GM19351 (cell line): ENCODE data around the gene NPAS3.

Experiments
- ATAC-seq: cut with Tn5 transposase; IDR thresholded peaks from one replicate; pipeline ENCODE4 v1.9.1; 2021; ENCODE audit warnings: mild to moderate bottlenecking, moderate library complexity; ENCODE audit not compliant: unreplicated experiment

Gene NPAS3

DNA sequence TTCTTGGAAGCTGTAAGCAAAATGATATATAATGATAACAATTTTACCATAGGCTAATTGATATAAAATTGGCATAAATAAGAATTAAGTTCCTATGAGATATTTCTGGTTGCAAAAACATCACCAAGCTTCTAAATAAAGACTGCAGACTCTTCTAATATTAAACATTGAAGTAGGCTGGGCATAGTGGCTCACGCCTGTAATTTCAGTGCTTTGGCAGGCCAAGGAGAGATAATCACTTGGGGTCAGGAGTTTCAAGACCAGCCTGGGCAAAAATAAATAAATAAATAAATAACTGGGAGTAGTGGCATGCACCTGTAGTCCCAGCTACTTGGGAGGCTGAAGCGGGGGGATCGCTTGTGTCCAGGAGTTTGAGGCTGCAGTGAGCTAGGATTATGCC is 71.8 kb downstream of the NPAS3 start:
- ATAC-seq: no peak

DNA sequence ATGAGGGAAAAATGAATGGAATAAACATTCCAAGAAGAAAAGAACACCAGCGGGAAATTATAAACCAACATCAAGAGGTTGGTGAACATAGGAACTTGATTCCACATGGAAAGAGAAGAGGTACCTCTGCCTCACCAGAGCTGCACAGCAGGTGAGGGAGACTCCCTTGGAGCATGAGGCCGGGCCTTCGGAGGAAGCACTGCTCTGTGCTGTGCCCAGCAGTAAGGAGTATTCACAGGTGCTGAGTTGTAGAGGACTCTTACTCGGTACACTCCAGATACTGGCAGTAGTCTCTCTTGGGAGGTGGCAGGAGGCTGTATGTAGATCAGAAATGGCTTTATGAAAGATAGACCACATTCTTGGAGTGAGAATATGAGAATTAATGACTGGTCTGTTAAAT is 76.0 kb downstream of the NPAS3 start:
- no peak for ATAC-seq

GRCh38 chr14:33016613-33017012 is 77.9 kb downstream of the NPAS3 start:
- ATAC-seq: no peak

- ATAC-seq: no peak
These were observed 78.3 kb downstream of the NPAS3 start for GRCh38 chr14:33017016-33017415.

GRCh38 chr14:33019346-33019745 is 80.7 kb downstream of the NPAS3 start:
- no peak for ATAC-seq

GRCh38 chr14:33026850-33027430 is 88.3 kb downstream of the NPAS3 start:
- no peak for ATAC-seq

DNA sequence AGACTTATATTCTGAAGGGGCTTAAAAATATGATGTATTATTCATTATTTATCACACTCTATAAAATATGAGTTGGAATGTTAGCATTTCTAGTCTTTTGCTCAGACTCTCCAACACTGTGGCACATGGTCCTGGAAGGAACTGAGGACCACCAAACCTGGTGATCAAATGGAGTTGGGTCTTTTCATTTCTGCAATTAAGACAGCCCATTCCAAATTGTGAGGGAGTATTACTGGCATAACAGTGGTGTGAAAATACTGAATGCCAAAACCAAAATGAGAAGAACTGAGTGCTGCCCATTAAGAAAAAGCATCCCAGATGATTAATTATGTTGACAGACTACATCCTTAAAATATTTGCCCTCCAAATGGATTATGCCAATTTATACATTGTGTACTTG is 90.8 kb downstream of the NPAS3 start:
- ATAC-seq: no peak

GRCh38 chr14:33030386-33030785 is 91.7 kb downstream of the NPAS3 start:
- ATAC-seq: no peak

DNA sequence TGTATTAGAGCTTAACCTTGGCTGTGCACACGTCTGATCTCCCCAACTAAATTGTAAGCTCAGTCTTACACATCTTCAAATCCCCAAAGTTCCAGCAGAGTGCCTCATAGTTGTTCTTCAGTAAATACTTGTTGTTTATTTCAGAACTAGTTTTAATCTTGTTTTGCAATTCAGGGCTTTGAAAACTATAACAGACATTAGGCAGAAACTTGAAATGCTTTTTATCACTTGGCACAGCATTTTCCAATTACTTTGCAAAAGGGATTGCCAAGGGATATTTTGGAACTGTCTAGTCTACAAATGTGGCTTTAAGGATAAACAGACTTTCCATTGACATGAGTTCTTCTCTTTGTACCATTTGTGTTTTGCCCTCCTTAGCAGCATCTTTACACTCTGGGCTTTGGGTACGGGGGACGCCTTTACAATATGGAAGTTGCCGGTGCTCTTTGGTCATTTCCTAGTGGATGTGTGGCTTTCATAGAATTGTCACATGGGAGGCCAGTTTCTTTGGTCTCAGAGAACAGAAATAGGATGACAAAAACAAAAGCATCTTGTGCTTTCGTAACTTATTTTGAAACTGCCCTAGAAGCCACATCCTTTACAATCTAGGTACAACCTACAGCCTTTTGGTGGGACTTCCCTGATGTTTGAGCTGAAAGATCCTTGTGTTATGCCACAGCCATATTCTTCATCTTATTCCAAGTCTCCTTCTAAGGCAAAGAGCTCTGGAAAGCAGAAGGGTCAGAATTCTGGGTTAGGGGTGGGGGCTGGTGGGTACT is 96.9 kb downstream of the NPAS3 start:
- no peak for ATAC-seq

- no peak for ATAC-seq
These were observed 100.6 kb downstream of the NPAS3 start for GRCh38 chr14:33039311-33039710.

DNA sequence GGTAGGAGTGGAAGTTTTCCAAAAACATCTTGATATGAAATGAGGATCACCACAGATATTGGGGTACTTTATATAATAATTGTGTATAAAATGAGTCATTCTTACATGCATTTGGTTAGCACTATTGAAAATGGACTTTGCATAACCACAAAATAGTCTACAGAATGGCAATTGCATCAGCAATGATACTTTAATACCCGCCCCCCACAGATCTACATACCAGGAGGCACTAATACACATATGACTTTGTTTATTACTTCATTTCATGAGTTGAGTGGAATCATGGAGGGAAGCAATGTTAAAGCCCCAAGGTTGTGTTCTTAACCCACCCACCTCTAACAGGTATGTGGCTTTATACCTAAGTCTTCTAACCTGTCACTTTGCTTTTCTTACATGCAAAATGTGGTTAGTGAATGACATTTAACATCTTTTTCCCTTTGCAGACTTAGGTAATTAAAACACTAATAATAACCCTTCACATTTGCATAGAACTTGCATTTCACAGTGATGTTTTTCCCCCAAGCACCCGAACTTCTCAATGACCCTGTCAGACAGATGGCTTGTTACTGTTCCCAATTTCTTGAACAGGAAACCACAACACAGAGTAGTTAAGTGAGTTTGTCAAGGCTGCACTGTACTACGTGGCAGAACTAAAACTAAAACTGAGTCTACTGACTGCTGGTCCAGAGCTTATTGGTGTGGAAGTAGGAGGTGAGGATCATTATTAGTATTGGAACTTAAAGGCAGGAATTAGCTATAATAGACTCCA is 101.9 kb downstream of the NPAS3 start:
- no peak for ATAC-seq

DNA sequence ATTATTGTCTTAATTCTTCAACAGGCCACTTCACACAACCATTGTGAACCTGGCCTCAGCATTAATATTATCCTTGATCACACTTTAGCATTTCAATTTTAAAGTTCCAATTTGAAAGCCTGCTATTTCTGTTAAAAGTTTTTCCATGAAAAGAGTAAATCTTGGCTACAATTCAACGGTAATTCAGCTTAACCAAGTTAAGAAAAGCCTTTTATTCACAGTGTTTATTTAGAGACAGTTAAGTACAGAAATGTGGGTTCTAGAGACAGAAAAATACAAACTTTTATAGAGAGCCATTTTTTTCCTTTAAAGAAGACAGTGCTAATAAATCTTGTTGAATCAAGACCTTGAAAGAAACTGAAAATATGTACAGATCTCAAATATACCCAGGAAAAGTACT is 103.9 kb downstream of the NPAS3 start:
- ATAC-seq: no peak

DNA sequence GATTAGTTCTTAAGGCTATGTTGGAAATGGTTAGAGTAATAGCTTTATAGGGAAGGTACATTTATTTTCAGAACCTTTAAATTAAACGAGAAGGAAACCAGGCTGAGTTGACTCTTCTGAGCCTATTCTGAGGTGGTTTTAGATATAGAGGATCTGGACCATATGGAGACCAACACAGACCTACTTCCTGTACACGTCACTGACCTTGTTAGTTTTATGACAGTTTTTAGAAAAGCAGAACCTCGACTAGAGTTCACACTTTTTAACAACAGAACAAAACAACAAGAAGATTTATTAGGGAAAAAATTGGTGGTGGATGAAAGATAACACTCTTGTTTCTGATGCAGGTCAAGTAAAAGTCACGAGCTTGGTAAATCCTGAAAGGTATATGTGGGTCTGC is 107.1 kb downstream of the NPAS3 start:
- no peak for ATAC-seq

GRCh38 chr14:33052943-33053342 is 114.3 kb downstream of the NPAS3 start:
- no peak for ATAC-seq

DNA sequence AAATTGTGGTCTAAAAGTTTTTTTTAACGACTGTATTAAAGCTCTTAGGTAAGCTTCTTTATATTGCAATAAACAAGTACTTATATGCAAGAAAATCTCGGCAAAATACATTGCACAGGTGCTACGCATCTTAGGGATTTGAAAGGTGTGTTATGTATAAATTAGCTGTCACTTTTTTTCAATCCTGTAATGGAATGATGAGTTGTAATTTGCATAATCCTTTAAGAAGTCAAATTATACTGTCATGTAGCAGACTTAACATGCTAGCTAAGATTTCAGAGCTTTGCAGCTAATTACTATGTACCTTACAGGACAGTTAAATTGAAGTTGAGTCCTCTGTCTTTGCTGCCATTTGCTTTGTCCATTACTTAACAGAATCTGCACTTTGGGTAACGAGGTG is 117.5 kb downstream of the NPAS3 start:
- ATAC-seq: no peak

DNA sequence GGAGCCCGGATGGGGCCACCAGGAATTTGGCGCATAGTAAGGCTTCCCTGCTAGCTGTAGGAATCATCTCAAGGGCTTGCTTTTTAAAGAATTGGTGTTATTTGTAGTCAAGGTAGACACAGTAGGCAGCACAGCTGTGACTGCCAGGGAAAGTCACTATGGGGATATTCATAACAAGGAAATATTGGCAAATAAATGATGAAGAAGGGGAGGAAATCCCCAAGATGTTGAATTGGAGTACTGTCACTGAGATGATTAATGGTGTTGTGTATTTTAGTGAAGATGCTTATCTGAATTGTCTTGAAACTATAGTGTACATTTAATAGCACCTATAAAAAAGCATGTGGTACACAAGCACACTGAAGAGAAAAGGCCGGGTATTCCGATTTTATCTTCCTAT is 118.9 kb downstream of the NPAS3 start:
- ATAC-seq: no peak

DNA sequence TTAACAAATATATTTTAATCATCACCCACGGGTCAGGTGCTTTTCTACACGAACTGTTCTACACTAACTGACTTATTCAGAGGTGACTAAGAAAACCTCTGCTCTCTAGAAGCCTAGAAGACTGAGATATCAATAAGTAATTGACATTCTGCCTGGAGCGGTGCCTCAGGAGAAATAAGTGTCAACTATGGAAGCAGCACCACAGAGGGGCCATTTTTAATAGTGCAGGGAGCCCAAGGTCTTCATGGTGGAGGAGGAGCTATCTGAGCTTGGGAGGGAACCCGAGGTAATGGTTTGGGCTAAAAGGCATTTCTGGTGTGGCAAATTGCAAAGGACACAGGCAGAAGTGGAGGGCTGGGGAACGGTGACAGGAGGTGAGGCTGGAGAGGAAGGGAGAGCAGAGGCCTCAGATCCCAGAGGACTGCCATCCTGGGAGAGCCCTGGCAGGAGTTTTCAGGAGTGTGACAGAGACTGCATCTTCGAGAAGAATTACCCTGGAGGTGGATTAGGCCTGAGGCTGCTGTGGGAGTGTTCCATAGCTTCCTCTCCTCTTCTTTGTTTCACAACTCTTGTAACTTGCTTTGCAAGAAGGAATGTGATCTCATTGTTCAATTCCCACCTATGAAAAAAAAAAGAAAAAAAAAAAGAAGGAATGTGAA is 123.1 kb downstream of the NPAS3 start:
- no peak for ATAC-seq

DNA sequence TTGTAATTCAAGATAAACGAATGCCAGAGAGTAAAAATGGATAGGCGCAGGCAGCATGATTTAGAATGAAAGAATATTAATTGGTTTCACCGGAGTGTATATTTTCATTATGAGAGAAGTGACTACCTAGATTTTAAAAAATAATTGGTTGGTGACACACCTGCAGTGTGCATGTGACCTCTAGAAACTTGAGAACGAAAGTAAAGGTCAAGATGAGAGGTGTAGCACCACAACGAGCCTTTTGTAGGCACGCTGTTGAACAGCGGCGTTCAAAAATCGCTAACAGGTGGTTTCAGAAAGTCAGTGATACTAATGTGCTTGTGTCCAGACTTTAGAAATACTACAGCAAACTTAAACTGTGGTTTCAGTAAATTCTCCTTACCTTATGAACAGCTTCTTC is 123.8 kb downstream of the NPAS3 start:
- no peak for ATAC-seq

DNA sequence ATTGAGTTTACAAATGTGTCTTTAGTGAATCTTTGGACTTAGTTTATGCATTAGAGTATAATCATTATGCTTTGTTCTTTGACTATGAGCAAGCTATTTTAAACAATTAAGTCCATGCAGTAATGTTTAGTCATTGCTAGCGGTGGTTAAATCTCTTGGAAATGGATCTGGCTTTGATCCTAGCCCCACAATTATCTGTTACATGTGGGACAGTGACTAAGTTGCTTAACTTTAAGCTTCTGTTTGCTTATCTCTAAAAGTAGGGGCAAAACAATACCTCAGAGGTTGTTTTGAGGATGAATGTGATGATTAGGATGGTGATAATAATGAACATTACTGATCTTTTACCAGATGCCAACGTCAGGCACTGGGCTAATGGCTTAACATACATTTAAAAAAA is 124.2 kb downstream of the NPAS3 start:
- ATAC-seq: no peak

- ATAC-seq: no peak
These were observed 124.8 kb downstream of the NPAS3 start for GRCh38 chr14:33063521-33063920.

- no peak for ATAC-seq
These were observed 127.0 kb downstream of the NPAS3 start for GRCh38 chr14:33065634-33066033.

- no peak for ATAC-seq
These were observed 129.4 kb downstream of the NPAS3 start for GRCh38 chr14:33068040-33068439.
